ENCODE data around the gene LTBP4.

LTBP4 gene

DNA sequence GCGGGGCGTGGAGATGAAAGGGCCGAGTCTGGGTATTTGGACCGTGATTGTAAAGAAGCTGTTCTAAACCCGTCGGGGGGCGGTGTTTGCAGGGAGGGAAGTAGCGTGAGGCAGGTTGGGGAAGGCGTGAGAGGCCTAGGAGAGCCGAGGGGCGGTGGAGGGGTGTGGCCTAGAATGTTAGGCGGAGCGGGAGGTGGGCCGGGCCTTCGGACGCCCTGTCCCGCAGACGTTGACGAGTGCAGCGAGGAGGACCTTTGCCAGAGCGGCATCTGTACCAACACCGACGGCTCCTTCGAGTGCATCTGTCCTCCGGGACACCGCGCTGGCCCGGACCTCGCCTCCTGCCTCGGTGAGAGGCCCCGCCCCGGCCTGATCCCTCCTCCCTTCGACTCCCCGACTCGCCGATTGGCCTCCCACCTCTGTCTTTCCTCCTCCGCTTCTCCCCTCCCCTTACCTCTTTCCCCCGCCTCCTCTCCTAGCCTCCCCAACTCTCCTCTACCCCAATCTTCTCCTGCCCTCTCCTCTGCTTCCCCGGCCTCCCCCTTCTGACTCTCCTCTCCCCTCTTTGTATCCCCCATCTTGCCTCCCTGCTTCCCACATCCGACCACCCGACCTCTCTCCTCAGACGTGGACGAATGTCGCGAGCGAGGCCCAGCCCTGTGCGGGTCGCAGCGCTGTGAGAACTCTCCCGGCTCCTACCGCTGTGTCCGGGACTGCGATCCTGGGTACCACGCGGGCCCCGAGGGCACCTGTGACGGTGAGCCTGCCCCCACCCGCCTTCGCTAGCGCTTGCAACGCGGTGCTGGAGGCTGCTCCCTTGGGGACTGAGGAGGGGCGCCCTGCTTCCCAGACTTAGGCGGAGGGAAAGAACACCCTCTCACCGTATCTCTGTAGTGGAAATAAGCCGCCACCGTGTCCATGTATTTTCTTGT, 12.8 kb downstream of the LTBP4 start:
- TF ChIP-seq, protein P1, sequence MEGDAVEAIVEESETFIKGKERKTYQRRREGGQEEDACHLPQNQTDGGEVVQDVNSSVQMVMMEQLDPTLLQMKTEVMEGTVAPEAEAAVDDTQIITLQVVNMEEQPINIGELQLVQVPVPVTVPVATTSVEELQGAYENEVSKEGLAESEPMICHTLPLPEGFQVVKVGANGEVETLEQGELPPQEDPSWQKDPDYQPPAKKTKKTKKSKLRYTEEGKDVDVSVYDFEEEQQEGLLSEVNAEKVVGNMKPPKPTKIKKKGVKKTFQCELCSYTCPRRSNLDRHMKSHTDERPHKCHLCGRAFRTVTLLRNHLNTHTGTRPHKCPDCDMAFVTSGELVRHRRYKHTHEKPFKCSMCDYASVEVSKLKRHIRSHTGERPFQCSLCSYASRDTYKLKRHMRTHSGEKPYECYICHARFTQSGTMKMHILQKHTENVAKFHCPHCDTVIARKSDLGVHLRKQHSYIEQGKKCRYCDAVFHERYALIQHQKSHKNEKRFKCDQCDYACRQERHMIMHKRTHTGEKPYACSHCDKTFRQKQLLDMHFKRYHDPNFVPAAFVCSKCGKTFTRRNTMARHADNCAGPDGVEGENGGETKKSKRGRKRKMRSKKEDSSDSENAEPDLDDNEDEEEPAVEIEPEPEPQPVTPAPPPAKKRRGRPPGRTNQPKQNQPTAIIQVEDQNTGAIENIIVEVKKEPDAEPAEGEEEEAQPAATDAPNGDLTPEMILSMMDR (conservative IDR thresholded peaks at IDR 0.05): no peak
- no peak overlapping the region for H3K27ac ChIP-seq

DNA sequence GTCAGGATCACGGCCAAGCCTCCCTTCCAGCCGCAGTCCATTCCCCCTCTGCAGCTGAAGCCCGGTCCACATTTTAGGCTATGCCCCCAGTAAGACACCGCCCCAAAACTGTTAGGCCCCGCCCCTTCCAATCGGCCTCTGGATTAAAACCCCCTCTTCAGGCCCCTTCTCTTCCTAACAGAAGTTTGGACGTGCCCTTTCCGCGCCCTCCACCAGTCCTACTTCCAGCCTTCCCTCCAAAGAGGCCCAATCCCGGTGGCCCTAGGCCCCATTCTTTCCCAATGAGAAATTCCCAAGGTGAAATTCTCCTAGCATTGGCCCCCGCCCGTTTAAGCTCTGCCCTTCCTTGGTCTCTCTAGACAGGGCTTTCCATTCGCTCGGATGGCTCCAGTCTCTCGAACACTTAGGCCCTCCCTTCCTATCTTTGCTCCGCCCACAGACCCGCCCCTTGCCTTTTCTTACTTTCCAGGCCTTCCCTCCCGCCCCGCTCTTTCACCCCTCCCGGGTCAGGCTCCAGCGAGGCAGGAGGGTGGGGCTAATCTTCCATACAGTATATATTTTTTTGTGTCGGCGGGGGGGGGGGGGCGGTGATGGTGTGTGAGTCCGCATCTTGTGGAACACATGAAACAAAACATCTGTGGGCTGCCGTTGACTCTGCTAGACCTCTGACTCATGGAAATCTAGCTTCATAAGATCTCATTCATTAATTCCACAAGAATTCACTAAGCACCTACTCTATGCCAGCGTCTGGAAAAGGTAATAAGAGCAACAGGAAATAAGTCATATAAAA, 13.6 kb downstream of the LTBP4 start:
- TF ChIP-seq, protein P1 (conservative IDR thresholded peaks at IDR 0.05): no peak
- H3K27ac ChIP-seq: no peak overlapping the region

DNA sequence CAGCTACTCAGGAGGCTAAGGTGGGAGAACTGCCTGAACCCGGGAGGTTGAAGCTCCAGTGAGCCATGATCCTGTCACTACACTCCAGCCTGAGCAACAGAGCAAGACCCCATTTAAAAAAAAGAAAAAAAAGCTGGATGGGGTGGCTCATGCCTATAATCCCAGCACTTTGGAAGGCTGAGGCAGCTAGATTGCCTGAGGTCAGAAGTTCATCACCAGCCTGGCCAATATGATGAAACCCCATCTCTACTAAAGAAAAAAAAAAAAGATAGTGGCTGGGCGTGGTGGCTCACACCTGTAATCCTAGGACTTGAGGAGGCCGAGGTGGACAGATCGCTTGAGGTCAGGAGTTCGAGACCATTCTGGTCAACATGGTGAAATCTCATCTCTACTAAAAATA, 15.0 kb downstream of the LTBP4 start:
- TF ChIP-seq, protein P1 (conservative IDR thresholded peaks at IDR 0.05): no peak
- no peak overlapping the region for H3K27ac ChIP-seq

DNA sequence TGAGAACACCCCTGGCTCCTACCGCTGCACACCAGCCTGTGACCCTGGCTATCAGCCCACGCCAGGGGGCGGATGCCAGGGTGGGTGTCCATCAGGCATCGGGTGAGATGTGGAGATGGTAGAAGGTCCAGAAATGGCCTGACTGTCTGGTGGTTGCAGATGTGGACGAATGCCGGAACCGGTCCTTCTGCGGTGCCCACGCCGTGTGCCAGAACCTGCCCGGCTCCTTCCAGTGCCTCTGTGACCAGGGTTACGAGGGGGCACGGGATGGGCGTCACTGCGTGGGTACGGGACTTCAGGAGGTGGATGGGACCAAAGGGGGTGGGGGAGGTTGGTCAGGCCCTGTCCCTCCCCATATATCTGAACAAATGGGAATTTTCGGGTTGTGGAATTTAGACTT, 15.8 kb downstream of the LTBP4 start:
- no peak overlapping the region for H3K27ac ChIP-seq
- TF ChIP-seq, protein P1 (conservative IDR thresholded peaks at IDR 0.05): no peak

DNA sequence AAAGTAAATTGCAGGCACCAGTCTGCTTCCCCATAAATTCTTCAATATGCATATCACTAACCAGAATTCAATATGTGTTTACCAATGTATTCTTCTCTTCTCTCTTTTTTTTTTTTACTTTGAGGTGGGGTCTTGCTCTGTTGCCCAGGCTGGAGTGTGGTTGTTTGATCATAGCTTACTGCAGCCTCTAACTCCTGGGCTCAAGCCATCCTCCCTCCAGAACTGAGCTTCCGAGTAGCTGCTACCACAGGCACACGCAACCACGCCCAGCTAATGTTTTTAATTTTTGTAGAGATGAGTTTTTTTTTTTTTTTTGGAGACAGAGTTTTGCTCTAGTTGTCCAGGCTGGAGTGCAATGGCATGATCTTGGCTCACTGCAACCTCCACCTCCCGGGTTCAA, 16.8 kb downstream of the LTBP4 start:
- H3K27ac ChIP-seq: no peak overlapping the region
- TF ChIP-seq, protein P1 (conservative IDR thresholded peaks at IDR 0.05): no peak

DNA sequence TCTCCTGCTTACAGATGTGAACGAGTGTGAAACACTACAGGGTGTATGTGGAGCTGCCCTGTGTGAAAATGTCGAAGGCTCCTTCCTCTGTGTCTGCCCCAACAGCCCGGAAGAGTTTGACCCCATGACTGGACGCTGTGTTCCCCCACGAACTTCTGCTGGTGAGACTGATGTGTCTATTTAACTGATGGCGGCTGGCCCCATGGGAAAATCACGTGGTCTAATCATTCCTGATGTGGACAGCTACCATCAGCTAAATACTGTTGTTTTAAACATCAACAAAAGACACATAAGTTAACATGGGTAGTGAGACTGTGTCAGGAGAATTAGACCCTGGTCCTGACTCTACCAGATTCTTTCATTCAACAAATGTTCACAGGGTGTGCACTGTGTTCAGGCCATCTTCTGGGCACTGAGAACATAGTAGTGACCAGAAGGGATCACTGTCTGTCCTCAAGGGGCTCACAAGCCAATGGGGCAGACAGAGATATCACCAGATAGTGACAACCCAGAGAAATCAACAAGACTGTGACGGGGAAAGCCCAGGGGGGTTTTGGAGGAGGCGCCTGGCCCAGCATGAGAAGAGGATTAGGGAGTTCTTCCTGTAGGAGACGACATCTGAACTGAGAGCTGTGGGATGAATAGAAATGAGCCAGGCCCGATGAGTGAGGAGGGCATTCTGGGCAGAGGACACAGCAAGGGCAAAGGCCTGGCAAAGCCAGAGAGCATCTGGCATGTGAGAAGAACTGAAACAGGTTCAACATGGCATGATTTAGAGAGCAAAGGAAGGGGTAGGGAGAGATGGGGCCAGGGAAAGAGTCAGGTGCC, 18.4 kb downstream of the LTBP4 start:
- H3K27ac ChIP-seq: no peak overlapping the region
- TF ChIP-seq, protein P1 (conservative IDR thresholded peaks at IDR 0.05): no peak

DNA sequence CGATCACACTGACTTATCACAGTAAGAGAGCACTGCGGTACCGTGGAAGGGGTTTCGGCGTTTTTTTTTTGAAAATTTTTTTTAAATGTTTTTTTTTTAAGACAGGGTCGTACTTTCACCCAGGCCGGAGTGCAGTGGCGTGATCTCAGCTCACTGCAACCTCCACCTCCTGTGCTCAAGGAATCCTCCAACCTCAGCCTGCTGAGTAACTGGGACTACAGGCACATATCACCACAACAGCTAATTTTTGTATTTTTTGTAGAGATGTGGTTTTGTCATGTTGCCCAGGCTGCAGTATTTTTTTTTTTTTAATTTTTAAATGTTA, 19.0 kb downstream of the LTBP4 start:
- TF ChIP-seq, protein P1 (conservative IDR thresholded peaks at IDR 0.05): no peak
- H3K27ac ChIP-seq: no peak overlapping the region

Data from VCaP (cell line).